OCI-LY1 (cell line): ENCODE measurements around the gene ARL3.
"Not testable (repeated sequence)": the region's sequence is repeated elsewhere in the genome, so short reads cannot be mapped to it uniquely, and the experiment has no call there.

Source experiments
- H2AFZ ChIP-seq: fragments of 200-600 bp; sonication (generic), shearing (Covaris generic); 2 replicates; pipeline ENCODE4 v1.6.0; 2014; ENCODE audit warnings: antibody characterized with exemption, mild to moderate bottlenecking, low read length
- H3F3A ChIP-seq: fragments of 200-600 bp; sonication (generic), shearing (Covaris generic); 2 replicates; pipeline ENCODE4 v1.6.0; 2014; ENCODE audit warnings: mild to moderate bottlenecking, antibody characterized with exemption, low read length, moderate library complexity; ENCODE audit not compliant: insufficient read depth
- H3K27ac ChIP-seq: fragments of 200-600 bp; sonication (generic); 2 replicates; pipeline ENCODE4 v1.5.1; 2014; ENCODE audit warnings: low read length, mixed run types, mild to moderate bottlenecking, low read depth; ENCODE audit not compliant: poor library complexity, severe bottlenecking
- H3K27me3 ChIP-seq: fragments of 200-600 bp; sonication (generic); 2 replicates; pipeline ENCODE4 v1.6.0; 2014; ENCODE audit warnings: antibody characterized with exemption, mild to moderate bottlenecking, low read length, moderate library complexity; ENCODE audit not compliant: insufficient read depth
- H3K36me3 ChIP-seq: fragments of 200-600 bp; sonication (generic); 2 replicates; pipeline ENCODE4 v1.6.1; 2014; ENCODE audit warnings: mild to moderate bottlenecking, antibody characterized with exemption, low read length, moderate library complexity, mixed read lengths; ENCODE audit not compliant: insufficient read depth
- H3K4me1 ChIP-seq: fragments of 200-600 bp; sonication (generic); 2 replicates; pipeline ENCODE4 v1.5.1; 2014; ENCODE audit warnings: mild to moderate bottlenecking, low read length, moderate library complexity; ENCODE audit not compliant: insufficient read depth, severe bottlenecking
- H3K4me2 ChIP-seq: fragments of 200-600 bp; sonication (generic), shearing (Covaris generic); 2 replicates; pipeline ENCODE4 v1.6.1; 2014; ENCODE audit warnings: low read length
- H3K4me3 ChIP-seq: fragments of 200-600 bp; sonication (generic); 2 replicates; pipeline ENCODE4 v1.5.1; 2014; ENCODE audit warnings: low read length, low read depth, mild to moderate bottlenecking, mixed read lengths; ENCODE audit not compliant: poor library complexity, severe bottlenecking
- H3K79me2 ChIP-seq: fragments of 200-600 bp; shearing (Covaris generic); 2 replicates; pipeline ENCODE4 v1.6.1; 2016; ENCODE audit warnings: mixed run types, low read length, mixed read lengths; ENCODE audit not compliant: insufficient read depth
- H3K9ac ChIP-seq: fragments of 200-600 bp; sonication (generic), shearing (Covaris generic); 2 replicates; pipeline ENCODE4 v1.6.1; 2014; ENCODE audit warnings: mild to moderate bottlenecking, low read length, mixed read lengths
- H3K9me2 ChIP-seq: fragments of 200-600 bp; sonication (generic), shearing (Covaris generic); 2 replicates; pipeline ENCODE4 v1.6.1; 2014; ENCODE audit warnings: low read depth, mild to moderate bottlenecking, low read length, mixed read lengths
- H3K9me3 ChIP-seq: fragments of 200-600 bp; shearing (Covaris generic); 2 replicates; pipeline ENCODE4 v1.6.1; 2014; ENCODE audit warnings: low read length, mixed read lengths
- H4K20me1 ChIP-seq: fragments of 200-600 bp; sonication (generic), shearing (Covaris generic); 2 replicates; pipeline ENCODE4 v1.6.0; 2016; ENCODE audit warnings: mild to moderate bottlenecking, low read length; ENCODE audit not compliant: insufficient read depth
- EZH2 ChIP-seq: fragments of 200-600 bp; sonication (generic), shearing (Covaris generic); IDR thresholded peaks from 2 replicates; pipeline ENCODE4 v1.8.0; 2017; ENCODE audit warnings: borderline replicate concordance, mixed run types, mild to moderate bottlenecking, antibody characterized with exemption, low read length, moderate library complexity, mixed read lengths
- TF ChIP-seq, protein P1 (sequence below): fragments of 200-600 bp; sonication (generic), shearing (Covaris generic); IDR thresholded peaks from 2 replicates; pipeline ENCODE4 v1.5.1; 2017; ENCODE audit warnings: mild to moderate bottlenecking, antibody characterized with exemption, low read length, moderate library complexity, mixed read lengths

ARL3 gene

DNA sequence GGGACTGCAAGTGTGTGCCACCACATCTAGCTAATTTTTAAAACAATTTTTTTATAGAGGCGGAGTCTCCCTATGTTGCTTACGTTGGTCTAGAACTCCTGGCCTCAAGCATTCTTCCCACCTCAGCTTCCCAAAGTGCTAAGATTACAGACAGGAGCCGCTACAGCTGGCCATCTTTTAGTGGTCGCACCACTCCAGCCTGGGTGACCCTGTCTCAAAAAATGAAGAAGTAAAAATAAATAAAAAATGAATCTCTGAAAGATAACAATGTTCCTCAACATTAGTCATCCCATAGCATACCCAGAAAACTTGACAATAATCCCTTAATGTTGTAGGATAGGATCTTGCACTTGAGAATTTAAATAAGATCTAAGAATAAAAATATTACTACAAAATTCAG lies 47.8 kb upstream of the ARL3 start:
- Histone ChIP-seq H3F3A (no peaks in the 10 kb centered on the region), H3K27ac (no peak overlapping the region), H3K36me3 (no peaks in the 10 kb centered on the region), H3K4me3 (no peak overlapping the region), H3K9me3 (no peaks in the 10 kb centered on the region), H3K9me2 (no peaks in the 10 kb centered on the region), H3K4me2 (no peak overlapping the region), H4K20me1 (no peaks in the 10 kb centered on the region), H3K9ac (no peak overlapping the region), H3K79me2 (no peaks in the 10 kb centered on the region), H3K27me3 (no peaks in the 10 kb centered on the region), H3K4me1 (peaks cover 28% of the 10 kb centered on the region), H2AFZ (no peak overlapping the region)
- TF ChIP-seq, protein P1, sequence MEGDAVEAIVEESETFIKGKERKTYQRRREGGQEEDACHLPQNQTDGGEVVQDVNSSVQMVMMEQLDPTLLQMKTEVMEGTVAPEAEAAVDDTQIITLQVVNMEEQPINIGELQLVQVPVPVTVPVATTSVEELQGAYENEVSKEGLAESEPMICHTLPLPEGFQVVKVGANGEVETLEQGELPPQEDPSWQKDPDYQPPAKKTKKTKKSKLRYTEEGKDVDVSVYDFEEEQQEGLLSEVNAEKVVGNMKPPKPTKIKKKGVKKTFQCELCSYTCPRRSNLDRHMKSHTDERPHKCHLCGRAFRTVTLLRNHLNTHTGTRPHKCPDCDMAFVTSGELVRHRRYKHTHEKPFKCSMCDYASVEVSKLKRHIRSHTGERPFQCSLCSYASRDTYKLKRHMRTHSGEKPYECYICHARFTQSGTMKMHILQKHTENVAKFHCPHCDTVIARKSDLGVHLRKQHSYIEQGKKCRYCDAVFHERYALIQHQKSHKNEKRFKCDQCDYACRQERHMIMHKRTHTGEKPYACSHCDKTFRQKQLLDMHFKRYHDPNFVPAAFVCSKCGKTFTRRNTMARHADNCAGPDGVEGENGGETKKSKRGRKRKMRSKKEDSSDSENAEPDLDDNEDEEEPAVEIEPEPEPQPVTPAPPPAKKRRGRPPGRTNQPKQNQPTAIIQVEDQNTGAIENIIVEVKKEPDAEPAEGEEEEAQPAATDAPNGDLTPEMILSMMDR = no peak
- no peak for TF ChIP-seq EZH2

DNA sequence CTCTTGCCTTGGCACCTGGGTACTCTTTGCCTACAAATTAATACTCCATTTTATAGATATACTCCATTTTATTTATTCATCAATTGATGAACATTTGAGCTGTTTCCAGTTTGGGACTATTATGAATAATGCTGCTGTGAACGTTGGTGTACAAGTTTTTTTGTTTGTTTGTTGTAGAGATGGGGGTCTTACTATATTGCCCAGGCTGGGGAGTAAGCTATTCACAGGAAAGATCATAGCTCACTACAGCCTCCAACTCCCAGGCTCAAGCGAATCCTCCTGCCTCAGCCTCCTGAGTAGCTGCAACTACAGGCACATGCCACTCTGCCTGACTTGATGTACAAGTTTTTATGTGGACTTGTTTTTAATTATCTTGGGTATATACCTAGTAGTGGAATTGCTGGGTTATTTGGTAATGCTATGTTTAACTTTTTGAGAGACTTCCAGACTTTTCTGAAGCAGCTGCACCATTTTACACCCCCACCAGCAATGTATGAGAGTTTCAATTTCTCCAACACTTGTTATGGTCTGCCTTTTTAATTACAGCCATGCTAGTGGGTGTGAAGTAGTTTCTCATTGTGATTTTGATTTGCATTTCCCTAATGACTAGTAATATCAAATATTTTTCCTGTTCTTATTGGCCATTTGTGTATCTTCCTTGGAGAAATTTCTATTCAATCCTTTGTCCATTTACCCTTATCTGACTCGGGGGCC lies 45.5 kb upstream of the ARL3 start:
- Histone ChIP-seq H3K4me3 (no peak overlapping the region), H3K9me2 (no peaks in the 10 kb centered on the region), H2AFZ (no peak overlapping the region), H3K36me3 (no peaks in the 10 kb centered on the region), H4K20me1 (no peaks in the 10 kb centered on the region), H3K27ac (no peak overlapping the region), H3K79me2 (no peaks in the 10 kb centered on the region), H3K9me3 (no peaks in the 10 kb centered on the region), H3F3A (no peaks in the 10 kb centered on the region), H3K4me2 (no peak overlapping the region), H3K4me1 (peaks cover 11% of the 10 kb centered on the region), H3K9ac (no peak overlapping the region), H3K27me3 (no peaks in the 10 kb centered on the region)
- TF ChIP-seq EZH2 = no peak
- TF ChIP-seq, protein P1 = no peak

DNA sequence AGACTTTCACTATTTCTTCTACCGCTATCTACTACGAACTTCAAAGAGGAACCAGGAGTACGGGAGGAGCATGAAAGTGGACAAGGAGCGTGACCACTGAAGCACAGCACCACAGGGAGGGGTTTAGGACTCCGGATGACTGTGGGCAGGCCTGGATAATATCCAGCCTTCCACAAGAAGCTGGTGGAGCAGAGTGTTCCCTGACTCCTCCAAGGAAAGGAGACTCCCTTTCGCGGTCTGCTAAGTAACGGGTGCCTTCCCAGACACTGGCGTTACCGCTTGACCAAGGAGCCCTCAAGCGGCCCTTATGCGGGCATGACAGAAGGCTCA lies 44.7 kb upstream of the ARL3 start:
- not testable (repeated sequence) for H3K9me2 ChIP-seq, H3K27me3 ChIP-seq, H3K9ac ChIP-seq, H2AFZ ChIP-seq, H4K20me1 ChIP-seq, H3K4me2 ChIP-seq, H3K79me2 ChIP-seq, H3F3A ChIP-seq, H3K9me3 ChIP-seq, H3K4me1 ChIP-seq, H3K4me3 ChIP-seq, H3K27ac ChIP-seq, H3K36me3 ChIP-seq

DNA sequence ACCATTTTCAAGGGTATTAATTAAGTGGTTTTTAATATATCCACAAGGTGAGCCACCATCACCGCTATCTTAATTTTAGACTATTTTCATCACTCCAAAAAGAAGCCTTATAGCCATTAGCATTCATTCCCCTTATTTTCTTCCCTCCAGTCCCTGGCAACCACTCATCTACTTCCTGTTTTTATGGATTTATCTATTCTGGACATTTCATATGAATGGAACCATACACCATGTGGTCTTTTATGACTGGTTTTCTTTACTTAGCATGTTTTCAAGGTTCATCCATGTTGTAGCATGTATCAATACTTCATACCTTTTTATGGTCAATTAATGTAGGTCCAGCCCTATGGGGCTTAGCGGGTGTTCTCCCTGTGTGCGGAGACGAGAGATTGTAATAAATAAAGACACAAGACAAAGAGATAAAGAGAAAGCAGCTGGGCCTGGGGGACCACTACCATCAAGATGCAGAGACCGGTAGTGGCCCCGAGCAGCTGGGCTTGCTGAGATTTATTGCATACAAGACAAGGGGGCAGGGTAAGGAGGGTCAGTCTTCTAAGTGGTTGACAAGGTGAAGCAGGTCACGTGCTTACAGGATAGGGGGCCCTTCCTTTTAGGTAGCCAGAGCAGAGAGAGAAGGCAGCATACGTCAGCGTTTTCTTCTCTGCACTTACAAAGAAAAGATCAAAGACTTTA lies 44.2 kb upstream of the ARL3 start:
- no peak overlapping the region for H3K27ac ChIP-seq
- H3K27me3 ChIP-seq = no peaks in the 10 kb centered on the region
- H3K9me2 ChIP-seq = no peaks in the 10 kb centered on the region
- H3K4me3 ChIP-seq = no peak overlapping the region
- no peak for TF ChIP-seq EZH2
- TF ChIP-seq, protein P1 = no peak
- no peak overlapping the region for H3K4me2 ChIP-seq
- H3F3A ChIP-seq = no peaks in the 10 kb centered on the region
- no peak overlapping the region for H2AFZ ChIP-seq
- peaks cover 8% of the 10 kb centered on the region; the same call in 1 of the 2 replicates for H3K79me2 ChIP-seq
- peaks cover 4% of the 10 kb centered on the region for H3K4me1 ChIP-seq
- no peaks in the 10 kb centered on the region for H3K36me3 ChIP-seq
- no peaks in the 10 kb centered on the region for H4K20me1 ChIP-seq
- no peak overlapping the region for H3K9ac ChIP-seq
- H3K9me3 ChIP-seq = no peaks in the 10 kb centered on the region
